GM12878 (cell line): ENCODE measurements around the gene ZSWIM3. TPM values are rescaled to one million over a fixed set of nuclear protein-coding genes. Genes with fewer than 3 reads are reported as not detected.
"Not testable (repeated sequence)": the region's sequence is repeated elsewhere in the genome, so short reads cannot be mapped to it uniquely, and the experiment has no call there.

Experiments used
- ATAC-seq: fragments of 200-7000 bp; cut with Tn5 transposase; 3 replicates; pipeline ENCODE4 v1.9.1; 2020; ENCODE audit warnings: mild to moderate bottlenecking, moderate library complexity
- BruUV-seq: library from RNA; stranded (reverse); fragments of 400-500 nt; replicated peaks from 2 replicates; lab custom pipeline; 2021; lab: Mats Ljungman, UMichigan
- CTCF ChIA-PET: fragments of 300-600 bp; sonication (Branson Sonifier 250); formaldehyde crosslinking; extraction: SDS; loops from one replicate; lab custom pipeline; 2021; ENCODE audit warnings: inconsistent platforms; lab: Yijun Ruan, JAX
- POLR2A ChIA-PET: fragments of 350-600 bp; formaldehyde crosslinking; extraction: SDS; loops from one replicate; lab custom pipeline; 2021; ENCODE audit warnings: inconsistent platforms; lab: Charles Lee
- RAD21 ChIA-PET: fragments of 300-600 bp; sonication (Branson Sonifier 250); formaldehyde crosslinking; loops from one replicate; lab custom pipeline; 2023; ENCODE audit warnings: antibody characterized with exemption; ENCODE audit not compliant: unreplicated experiment; lab: Charles Lee
- SMC1A ChIA-PET: fragments of 300-600 bp; sonication (Branson Sonifier 250); formaldehyde crosslinking; loops from one replicate; lab custom pipeline; 2023; ENCODE audit not compliant: unreplicated experiment, uncharacterized antibody; lab: Charles Lee
- DNase-seq: peaks from one replicate; pipeline ENCODE4 v3.0.0-alpha.2; 2011; ENCODE audit warnings: low read depth, low spot score
- FAIRE-seq: peaks from 3 replicates; lab custom pipeline; 2011; peaks lifted over from hg19 to GRCh38; lab: Jason Lieb, UNC
- H2AFZ ChIP-seq: 2 replicates; pipeline ENCODE4 v1.6.0; 2011; ENCODE audit warnings: low read depth, low read length, control low read depth; ENCODE audit not compliant: control insufficient read depth
- H3K27ac ChIP-seq: 2 replicates; pipeline ENCODE4 v1.5.1; 2011; ENCODE audit warnings: control low read depth; ENCODE audit not compliant: control insufficient read depth, insufficient read depth
- H3K27me3 ChIP-seq, 2 experiments: replicated peaks in 1 of 2; 2 replicates each; pipeline versions ENCODE4 v1.6.0 to v1.6.1; 2011; ENCODE audit warnings: low read length in 1 of 2; ENCODE audit not compliant: control insufficient read depth in 2 of 2, insufficient read depth in 2 of 2
- H3K36me3 ChIP-seq, 2 experiments: 2 replicates each; pipeline ENCODE4 v1.5.1; 2011; ENCODE audit warnings: low read length in 1 of 2; ENCODE audit not compliant: control insufficient read depth in 2 of 2, insufficient read depth in 2 of 2
- H3K4me1 ChIP-seq: 2 replicates; pipeline ENCODE4 v1.6.1; 2011; ENCODE audit warnings: mild to moderate bottlenecking, low read length, moderate library complexity, mixed read lengths; ENCODE audit not compliant: control insufficient read depth, insufficient read depth
- H3K4me2 ChIP-seq: 2 replicates; pipeline ENCODE4 v1.6.0; 2011; ENCODE audit warnings: control low read depth; ENCODE audit not compliant: control insufficient read depth, insufficient read depth
- H3K4me3 ChIP-seq: fragments of 200-600 bp; sonication (generic); 2 replicates; pipeline ENCODE4 v1.5.1; 2016
- H3K79me2 ChIP-seq: 2 replicates; pipeline ENCODE4 v1.6.0; 2011; ENCODE audit warnings: low read length; ENCODE audit not compliant: control insufficient read depth, insufficient read depth
- H3K9ac ChIP-seq: 2 replicates; pipeline ENCODE4 v1.8.0; 2011; ENCODE audit warnings: low read length, control low read depth, mixed read lengths; ENCODE audit not compliant: control insufficient read depth, insufficient read depth
- H3K9me3 ChIP-seq: replicated peaks from 3 replicates; pipeline ENCODE4 v1.5.1; 2011; ENCODE audit warnings: mild to moderate bottlenecking, low read length; ENCODE audit not compliant: control insufficient read depth, insufficient read depth
- H4K20me1 ChIP-seq: 2 replicates; pipeline ENCODE4 v1.6.0; 2011; ENCODE audit not compliant: control insufficient read depth, insufficient read depth
- ATF3 ChIP-seq: IDR thresholded peaks from 2 replicates; pipeline ENCODE4 v1.6.1; 2011; ENCODE audit warnings: low read depth, mild to moderate bottlenecking, low read length, moderate library complexity, borderline replicate concordance; ENCODE audit errors: extremely low read depth
- POLR2A ChIP-seq: IDR thresholded peaks from 2 replicates; pipeline ENCODE4 v1.6.1; 2011; ENCODE audit warnings: low read depth, mild to moderate bottlenecking, low read length
- WGBS: methylation state at CpG from one replicate; pipeline ENCODE4 v1.1.6; 2016; ENCODE audit warnings: low lambda C conversion rate; ENCODE audit not compliant: insufficient replicate concordance, insufficient coverage; ENCODE audit errors: missing lambda C conversion rate; 5-methylcytosine and 5-hydroxymethylcytosine counted together
- in situ Hi-C: fragments of 300-500 bp; cut with MboI; formaldehyde crosslinking; loops from 9 replicates; pipeline ENCODE4 v1.14.3; 2018; ENCODE audit warnings: mixed read lengths
- intact Hi-C: fragments of 100-400 bp; cut with micrococcal nuclease; formaldehyde crosslinking; loops from one replicate; pipeline ENCODE4 v1.14.2; 2022; ENCODE audit not compliant: unreplicated experiment
- polyA plus RNA-seq, 11 experiments: library from polyadenylated mRNA; depleted of rRNA in 4 of 11; unstranded in 6 of 11; stranded (reverse) in 5 of 11; fragments of >200 nt; fragmentation: Nextera tagmentation in 4 of 11; fragmentation: Illumina TruSeq in 1 of 11; extraction: Ambion mirVana in 4 of 11; extraction: Trizol in 1 of 11; gene quantifications; 1 replicate in 1 of 11; 2 replicates in 10 of 11; pipeline versions ENCODE4 v1.2.1 to v1.2.3, GENCODE V29; 2011 to 2016; ENCODE audit warnings: inconsistent platforms in 2 of 11, missing spikeins in 2 of 11, low read depth in 1 of 11
- total RNA-seq, 4 experiments: library from RNA; depleted of rRNA in 3 of 4; stranded (reverse); fragments of >200 nt in 3 of 4; fragmentation: Illumina TruSeq in 1 of 4; extraction: Trizol in 1 of 4; gene quantifications; 2 replicates each; pipeline versions ENCODE4 v1.2.1 to v1.2.3, GENCODE V29; 2013 to 2021

ZSWIM3 gene
- total and polyA plus RNA-seq, 10 of the 15 experiments (the other 5 are each of a cell fraction or from before 2014, with no cell fraction given) = 1.6 to 5.1 (median 4.2) TPM

- Histone ChIP-seq H3K9ac (no peak overlapping the region), H3K27me3 (no peaks in the 10 kb centered on the region), H3K9me3 (no peaks in the 10 kb centered on the region), H3K4me3 (no peak overlapping the region), H2AFZ (no peak overlapping the region), H3K4me2 (no peak overlapping the region), H4K20me1 (no peaks in the 10 kb centered on the region), H3K36me3 (peaks cover 0 to 3% of the 10 kb centered on the region in 2 experiments; a peak in 2 of 4 replicates), H3K4me1 (no peaks in the 10 kb centered on the region), H3K79me2 (no peaks in the 10 kb centered on the region), H3K27ac (no peak overlapping the region)
- TSS peak; percentile 50 for BruUV-seq
- ChIA-PET CTCF (no interaction called here), SMC1A (no interaction called here), POLR2A (interaction anchor here (0.6 kb wide), 1 partner anchor 10 kb away, joined by 3 read pairs; no protein-coding TSS in a partner anchor), RAD21 (no interaction called here)
- FAIRE-seq (no peak), ATAC-seq (no peak), DNase-seq (no peak)
- WGBS = 90% methylated on average over 12 of the region's 13 CpGs
- no peak for TF ChIP-seq ATF3
- TF ChIP-seq POLR2A = peak; percentile 30; the same call in 1 of the 2 replicates
- in situ Hi-C loops = no loop called here
- intact Hi-C loops = no loop called here
Measured at GRCh38 chr20:45899046-45899835, 41.8 kb downstream of the ZSWIM3 start.

- RAD21 ChIA-PET, H3K27ac ChIP-seq, H3K36me3 ChIP-seq, SMC1A ChIA-PET, H3K9ac ChIP-seq, BruUV-seq, DNase-seq, H3K4me2 ChIP-seq, H2AFZ ChIP-seq, ATAC-seq, H3K27me3 ChIP-seq, H3K4me3 ChIP-seq, H4K20me1 ChIP-seq, H3K9me3 ChIP-seq, H3K79me2 ChIP-seq, H3K4me1 ChIP-seq, FAIRE-seq, intact Hi-C loops, in situ Hi-C loops: not testable (repeated sequence)
- ChIA-PET POLR2A (interaction anchor here (1.0 kb wide), 1 partner anchor 32 kb away, joined by 3 read pairs; no protein-coding TSS in a partner anchor), CTCF (interaction anchor here (0.8 kb wide), 2 partner anchors 11 to 68 kb away, joined by 3 read pairs; no protein-coding TSS in a partner anchor)
- WGBS = 96% methylated on average over 6 of the region's 6 CpGs
Measured at GRCh38 chr20:45901332-45901731, 43.9 kb downstream of the ZSWIM3 start.
